GM18907 (cell line): ENCODE data around the gene ADCY2.

Experiments used
- ATAC-seq: cut with Tn5 transposase; IDR thresholded peaks from one replicate; pipeline ENCODE4 v1.9.1; 2021; ENCODE audit warnings: mild to moderate bottlenecking, moderate library complexity; ENCODE audit not compliant: unreplicated experiment

ADCY2 gene

GRCh38 chr5:7584749-7585148, 188.8 kb downstream of the ADCY2 start:
- no peak for ATAC-seq

GRCh38 chr5:7585807-7586206, 189.9 kb downstream of the ADCY2 start:
- ATAC-seq, result no peak

- ATAC-seq, result no peak
These were observed 190.5 kb downstream of the ADCY2 start for GRCh38 chr5:7586480-7586879.

GRCh38 chr5:7589800-7590199, 193.9 kb downstream of the ADCY2 start:
- no peak for ATAC-seq

- ATAC-seq, result no peak
These were observed 197.0 kb downstream of the ADCY2 start for GRCh38 chr5:7592910-7593309.

- no peak for ATAC-seq
These were observed 201.2 kb downstream of the ADCY2 start for GRCh38 chr5:7597059-7597642.

GRCh38 chr5:7606840-7607465, 211.0 kb downstream of the ADCY2 start:
- no peak for ATAC-seq

GRCh38 chr5:7608772-7609171, 212.8 kb downstream of the ADCY2 start:
- no peak for ATAC-seq

GRCh38 chr5:7609726-7610125, 213.8 kb downstream of the ADCY2 start:
- no peak for ATAC-seq

GRCh38 chr5:7610531-7611177, 214.7 kb downstream of the ADCY2 start:
- ATAC-seq, result no peak

- ATAC-seq, result no peak
These were observed 215.6 kb downstream of the ADCY2 start for GRCh38 chr5:7611518-7611917.

- ATAC-seq, result no peak
These were observed 219.7 kb downstream of the ADCY2 start for GRCh38 chr5:7615566-7616061.

- ATAC-seq, result no peak
These were observed 221.0 kb downstream of the ADCY2 start for GRCh38 chr5:7616897-7617296.

- no peak for ATAC-seq
These were observed 226.6 kb downstream of the ADCY2 start for GRCh38 chr5:7622498-7622897.

- ATAC-seq, result no peak
These were observed 229.8 kb downstream of the ADCY2 start for GRCh38 chr5:7625740-7626139.

GRCh38 chr5:7628248-7628647, 232.3 kb downstream of the ADCY2 start:
- ATAC-seq, result no peak

GRCh38 chr5:7628820-7629219, 232.9 kb downstream of the ADCY2 start:
- ATAC-seq, result no peak

GRCh38 chr5:7629561-7629960, 233.6 kb downstream of the ADCY2 start:
- ATAC-seq, result no peak

GRCh38 chr5:7634837-7635236, 238.9 kb downstream of the ADCY2 start:
- ATAC-seq, result no peak

GRCh38 chr5:7638456-7638855, 242.5 kb downstream of the ADCY2 start:
- ATAC-seq, result no peak

GRCh38 chr5:7642029-7642428, 246.1 kb downstream of the ADCY2 start:
- ATAC-seq, result no peak

- no peak for ATAC-seq
These were observed 248.8 kb downstream of the ADCY2 start for GRCh38 chr5:7644723-7645122.
